ENCODE data around the gene C1orf159. TPM values are rescaled to one million over a fixed set of nuclear protein-coding genes. Genes with fewer than 3 reads are reported as not detected.

The C1orf159 gene
- total and polyA plus RNA-seq, 2 of the 8 experiments (the other 6 are each of a cell fraction or from before 2014, with no cell fraction given): 10.0 to 10.9 TPM

GRCh38 chr1:1033009-1033587 lies 82.8 kb downstream of the C1orf159 start (continued):
- TF ChIP-seq MAX (IDR thresholded peaks at IDR 0.05) (peak; percentile 50; the same call in 1 of the 2 replicates), ATF3 (IDR thresholded peaks at IDR 0.05; ENCODE audit: insufficient read depth, low read depth, low read length) (0 out of 2 replicates have a peak, but pooled peaks have one; percentile 10), CHD1 (IDR thresholded peaks at IDR 0.05; ENCODE audit: low read depth, low read length) (no peak), ASH2L (IDR thresholded peaks at IDR 0.05; ENCODE audit: low read length) (no peak), CREB1 (IDR thresholded peaks at IDR 0.05) (peak; percentile 92), USF2 (IDR thresholded peaks at IDR 0.05; ENCODE audit: low read length) (no peak), CTCF (IDR thresholded peaks at IDR 0.05; ENCODE audit: control extremely low read depth in 1 of 3, insufficient read depth in 1 of 3, low read depth in 1 of 3, low read length in 3 of 3) (peak in 2 of 3 experiments; percentile 75 to 76; a peak in 3 of 4 replicates), TAF7 (optimal IDR thresholded peaks at IDR 0.05; ENCODE audit: borderline replicate concordance, low read depth, low read length) (no peak), ATF2 (IDR thresholded peaks at IDR 0.05; ENCODE audit: low read length) (peak; percentile 87; the same call in 1 of the 2 replicates), KDM5A (IDR thresholded peaks at IDR 0.05; ENCODE audit: low read length) (no peak), EGR1 (IDR thresholded peaks at IDR 0.05; ENCODE audit: borderline replicate concordance, low read depth, low read length) (no peak; the same call in 1 of the 2 replicates), BCL11A (IDR thresholded peaks at IDR 0.05; ENCODE audit: low read depth in 2 of 2, low read length in 2 of 2) (no peak), BACH1 (IDR thresholded peaks at IDR 0.05; ENCODE audit: low read length) (peak; percentile 55; the same call in 1 of the 2 replicates), POLR2AphosphoS5 (IDR thresholded peaks at IDR 0.05; ENCODE audit: low read depth, low read length) (peak; percentile 56; the same call in 1 of the 2 replicates), TCF12 (IDR thresholded peaks at IDR 0.05; ENCODE audit: low read depth, low read length) (peak; percentile 45; the same call in 1 of the 2 replicates), CBX5 (IDR thresholded peaks at IDR 0.05; ENCODE audit: low read depth, low read length) (no peak), RBBP5 (IDR thresholded peaks at IDR 0.05; ENCODE audit: borderline replicate concordance, low read depth, low read length) (peak; percentile 59; the same call in 1 of the 2 replicates), RNF2 (IDR thresholded peaks at IDR 0.05; ENCODE audit: borderline replicate concordance, low read depth, low read length, missing control alignments, poor library complexity, severe bottlenecking) (no peak)

Measured in H1 (cell line).